ENCODE data around the gene NUCB2. TPM values are rescaled to one million over a fixed set of nuclear protein-coding genes. Genes with fewer than 3 reads are reported as not detected.
"Not testable (repeated sequence)": the region's sequence is repeated elsewhere in the genome, so short reads cannot be mapped to it uniquely, and the experiment has no call there.

The NUCB2 gene
- total RNA-seq, 1 experiment from 2014 or later = 72.7 TPM

DNA sequence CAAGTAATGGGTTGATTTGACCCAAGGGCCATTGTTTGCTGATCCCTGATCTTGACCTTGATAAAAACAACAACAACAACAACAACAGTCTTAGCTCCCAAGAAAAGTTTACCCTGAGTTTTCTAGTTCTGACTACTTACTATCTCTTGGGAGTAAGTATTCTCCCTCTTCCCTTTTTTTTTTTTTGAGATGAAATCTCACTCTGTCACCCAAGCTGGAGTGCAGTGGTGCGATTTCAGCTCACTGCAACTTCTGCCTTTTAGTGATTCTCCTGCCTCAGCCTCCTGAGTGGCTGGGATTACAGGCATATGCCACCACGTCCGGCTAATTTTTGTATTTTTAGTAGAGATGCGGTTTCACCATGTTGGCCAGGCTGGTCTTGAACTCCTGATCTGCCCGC lies 8.0 kb upstream of the NUCB2 start:
- DNase-seq (ENCODE audit: extremely low read depth, low read depth) = not testable (repeated sequence)

DNA sequence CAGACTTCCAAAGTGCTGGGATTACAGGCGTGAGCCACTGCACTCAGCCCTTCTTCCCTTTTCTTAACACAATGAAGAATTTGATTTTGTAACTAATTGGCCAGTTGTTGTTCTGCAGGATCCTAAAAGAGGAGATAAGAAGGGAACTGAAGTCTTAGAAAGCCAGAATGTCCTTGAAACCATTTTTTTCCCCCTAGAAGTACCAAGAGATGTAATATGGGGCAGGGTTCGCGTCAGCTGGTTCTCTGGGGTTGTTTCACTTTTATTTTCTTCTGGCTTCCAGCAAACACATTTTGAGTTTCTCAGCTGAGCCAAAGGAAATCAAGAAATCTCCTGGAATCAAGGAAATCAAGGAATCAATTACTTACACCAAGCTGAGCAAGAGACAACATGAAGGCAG lies 7.6 kb upstream of the NUCB2 start:
- DNase-seq (ENCODE audit: extremely low read depth, low read depth) = no peak

DNA sequence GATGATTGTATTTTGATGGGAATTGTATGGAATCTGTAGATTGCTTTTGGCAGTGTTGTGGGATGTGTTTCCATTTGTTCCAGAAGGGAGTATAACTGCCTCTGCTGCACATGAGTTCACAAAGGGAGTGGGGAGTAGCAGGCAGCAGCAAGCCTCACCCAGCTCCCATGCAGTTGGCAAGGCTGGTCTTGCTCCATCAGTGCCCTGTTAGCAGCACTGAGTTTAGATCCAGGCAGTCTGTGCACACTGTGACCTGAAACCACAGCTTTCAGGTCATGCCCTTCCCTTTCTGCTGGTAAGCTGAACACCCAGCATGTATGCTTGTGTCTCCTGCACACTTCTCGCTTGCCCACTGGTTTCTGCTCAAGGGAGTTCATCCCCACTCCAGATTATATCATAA lies 3.7 kb upstream of the NUCB2 start:
- no peak for DNase-seq (ENCODE audit: extremely low read depth, low read depth)

DNA sequence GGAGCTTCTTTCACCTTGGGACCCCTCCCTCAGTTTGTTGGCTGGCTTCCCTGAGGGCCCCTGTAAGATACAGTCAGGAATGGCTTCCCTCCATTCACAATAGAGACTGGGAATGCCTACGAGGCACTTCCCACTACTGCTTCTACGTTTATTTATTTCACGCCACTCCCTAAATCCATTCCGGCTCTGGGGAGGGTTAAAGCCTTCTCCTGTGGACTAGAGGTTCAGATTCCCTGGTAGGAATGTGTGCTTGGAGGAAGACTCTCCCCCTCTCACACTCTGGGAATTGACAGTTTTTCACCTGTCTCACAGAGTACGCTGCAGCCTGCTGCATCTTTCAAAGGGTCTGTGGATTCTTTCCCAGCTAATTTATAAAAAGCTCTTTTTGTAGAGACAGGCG lies 3.3 kb upstream of the NUCB2 start:
- DNase-seq (ENCODE audit: extremely low read depth, low read depth) = no peak

DNA sequence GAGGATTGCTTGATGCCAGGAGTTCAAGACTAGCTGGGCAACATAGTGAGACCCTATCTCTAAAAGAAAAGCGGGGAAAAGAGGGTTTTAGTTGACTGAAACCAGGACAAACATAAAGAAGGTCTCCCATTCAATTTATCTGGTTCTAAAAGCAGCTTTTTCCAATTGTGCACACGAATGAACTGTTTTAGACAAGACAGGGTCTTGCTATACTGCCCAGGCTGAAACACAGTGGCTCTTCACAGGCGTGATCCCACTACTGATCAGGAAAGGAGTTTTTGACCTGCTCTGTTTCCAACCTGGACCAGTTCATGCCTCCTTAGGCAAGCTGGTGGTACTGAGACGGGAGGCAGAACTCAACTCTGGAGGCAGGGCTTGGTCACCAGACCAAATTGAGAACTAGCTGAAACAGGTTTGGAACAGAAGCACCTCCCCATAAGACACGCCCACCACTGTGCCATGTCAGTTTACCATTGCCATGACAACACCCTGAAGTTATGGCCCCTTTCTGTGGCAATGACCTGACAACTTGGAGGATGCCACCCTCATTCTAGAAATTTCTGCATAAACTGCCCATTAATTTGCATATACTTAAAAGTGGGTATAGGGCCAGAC lies 2.8 kb upstream of the NUCB2 start:
- DNase-seq (ENCODE audit: extremely low read depth, low read depth) = no peak

DNA sequence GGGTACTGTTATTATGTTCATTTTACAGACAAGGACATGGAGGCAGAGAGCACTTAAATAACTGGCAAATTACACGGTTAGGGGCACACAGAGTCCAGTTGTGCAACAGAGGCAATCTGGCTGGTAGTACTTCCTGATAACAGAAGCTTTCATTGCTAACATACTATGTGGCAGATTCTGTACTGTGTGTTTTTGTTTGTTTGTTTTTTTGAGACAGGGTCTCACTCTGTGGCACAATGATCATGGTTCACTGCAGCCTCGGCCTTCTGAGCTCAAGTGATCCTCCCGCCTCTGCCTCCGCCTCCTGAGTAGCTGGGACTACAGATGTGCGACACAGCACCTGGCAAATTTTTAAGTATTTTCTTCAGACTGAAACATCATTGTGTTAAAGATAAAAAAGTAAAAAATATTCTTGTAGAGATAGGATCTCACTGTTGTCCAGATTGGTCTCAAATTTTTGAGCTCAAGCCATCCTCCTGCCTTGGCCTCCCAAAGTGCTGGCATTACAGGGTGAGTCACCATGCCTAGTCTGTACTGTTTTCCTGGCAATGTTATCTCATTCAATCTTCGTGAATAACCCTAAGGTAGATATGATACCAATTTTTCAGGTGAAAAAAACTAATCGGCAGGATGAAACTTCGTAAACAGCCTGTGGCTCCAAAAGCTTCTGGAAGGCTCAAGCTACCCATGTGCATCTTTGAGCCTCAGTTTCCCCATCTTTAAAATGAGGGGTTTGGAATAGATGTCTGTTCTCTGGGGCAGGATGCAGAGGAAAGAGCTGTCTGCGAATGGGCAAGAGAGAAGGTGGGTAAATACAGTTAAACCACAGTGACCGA lies 921 bp upstream of the NUCB2 start:
- no peak for DNase-seq (ENCODE audit: extremely low read depth, low read depth)

DNA sequence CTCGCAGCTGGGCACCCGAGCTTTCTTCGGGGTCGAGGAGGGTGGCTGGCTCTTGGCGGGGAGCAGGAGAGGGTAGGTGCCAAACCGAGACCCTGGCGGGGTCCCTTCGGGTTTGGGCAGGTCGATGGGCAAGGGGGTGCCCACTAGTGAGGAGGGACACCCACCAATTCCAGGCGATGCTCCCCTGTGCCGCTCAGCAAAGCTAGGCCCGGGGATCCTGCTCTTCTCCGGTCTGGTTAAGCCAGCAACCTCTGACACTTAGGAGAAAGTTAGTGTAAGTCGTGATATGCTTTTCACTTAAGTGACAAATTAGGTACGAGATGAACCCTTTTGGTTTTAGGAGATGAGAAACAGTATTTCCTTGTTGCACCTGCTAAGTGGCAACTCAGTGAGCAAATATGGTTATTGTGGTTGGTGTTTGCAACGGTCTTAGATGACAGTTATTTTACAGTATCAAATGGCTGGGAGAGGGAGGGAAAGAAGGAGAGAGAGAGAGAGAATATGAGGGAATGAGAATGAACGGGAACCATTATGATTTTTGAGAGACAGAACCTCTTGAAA lies 565 bp downstream of the NUCB2 start:
- no peak for DNase-seq (ENCODE audit: extremely low read depth, low read depth)

DNA sequence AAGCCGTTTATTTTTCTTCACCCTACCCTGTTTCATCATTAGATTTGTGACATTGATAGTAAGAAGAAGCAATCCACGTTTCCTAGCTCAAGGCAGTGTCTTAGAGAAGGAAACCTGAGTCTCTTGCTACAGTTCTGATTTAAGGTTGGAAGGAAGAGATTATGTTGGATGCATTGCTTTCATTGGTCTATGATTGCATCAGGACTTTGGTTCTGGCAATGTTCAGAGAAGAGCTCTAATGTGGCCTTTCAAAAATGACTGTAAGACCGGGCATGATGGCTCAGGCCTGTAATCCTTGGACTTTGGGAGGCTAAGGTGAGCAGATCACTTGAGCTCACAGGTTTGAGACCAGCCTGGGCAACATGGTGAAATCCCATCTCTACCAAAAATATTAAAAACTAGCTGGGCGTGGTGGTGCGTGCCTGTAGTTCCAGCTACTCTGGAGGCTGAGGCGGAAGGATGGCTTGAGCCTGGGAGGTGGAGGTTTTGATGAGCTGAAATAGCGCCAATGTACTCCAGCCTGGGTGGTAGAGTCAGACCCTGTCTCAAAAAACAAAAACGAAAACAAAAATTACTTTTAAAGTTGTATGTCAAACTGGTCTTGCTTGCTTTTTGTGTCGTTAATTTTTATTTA lies 4.1 kb downstream of the NUCB2 start:
- no peak for DNase-seq (ENCODE audit: extremely low read depth, low read depth)

DNA sequence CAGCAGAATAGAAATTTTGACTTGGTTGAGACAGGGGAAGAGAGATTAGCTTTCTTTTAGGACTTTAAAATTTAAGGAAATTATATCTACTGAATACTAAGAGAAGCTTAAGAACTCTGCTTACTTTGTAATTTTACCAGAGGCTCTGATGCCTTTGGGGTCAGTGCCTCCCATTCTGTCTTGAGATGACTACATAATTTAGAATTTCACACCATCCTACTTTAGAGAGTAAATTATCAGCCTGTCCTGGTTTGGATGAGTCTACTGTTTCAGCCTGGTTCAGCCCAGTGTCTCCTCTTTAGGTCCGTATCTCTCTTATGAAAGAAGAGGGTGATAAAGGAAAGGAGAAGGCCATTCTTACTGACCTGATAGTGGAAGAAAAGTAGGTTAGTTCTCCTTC lies 9.8 kb downstream of the NUCB2 start:
- DNase-seq (ENCODE audit: extremely low read depth, low read depth) = no peak

DNA sequence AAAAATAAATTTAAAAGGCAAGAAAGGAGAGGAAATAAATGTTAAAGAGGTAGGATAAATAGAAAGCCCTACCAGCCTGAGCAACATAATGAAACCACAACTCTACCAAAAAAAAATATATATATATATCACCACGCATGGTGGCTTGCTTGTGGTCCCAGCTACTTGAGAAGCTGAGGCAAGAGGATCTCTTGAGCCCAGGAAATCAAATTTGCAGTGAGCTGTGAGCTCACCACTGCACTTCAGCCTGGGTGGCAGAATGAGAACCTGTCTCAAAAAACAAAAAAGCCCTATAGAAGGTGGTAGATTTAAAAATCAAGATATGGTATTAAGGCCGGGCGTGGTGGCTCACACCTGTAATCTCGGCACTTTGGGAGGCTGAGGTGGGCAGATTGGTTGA lies 10.5 kb downstream of the NUCB2 start:
- no peak for DNase-seq (ENCODE audit: extremely low read depth, low read depth)

DNA sequence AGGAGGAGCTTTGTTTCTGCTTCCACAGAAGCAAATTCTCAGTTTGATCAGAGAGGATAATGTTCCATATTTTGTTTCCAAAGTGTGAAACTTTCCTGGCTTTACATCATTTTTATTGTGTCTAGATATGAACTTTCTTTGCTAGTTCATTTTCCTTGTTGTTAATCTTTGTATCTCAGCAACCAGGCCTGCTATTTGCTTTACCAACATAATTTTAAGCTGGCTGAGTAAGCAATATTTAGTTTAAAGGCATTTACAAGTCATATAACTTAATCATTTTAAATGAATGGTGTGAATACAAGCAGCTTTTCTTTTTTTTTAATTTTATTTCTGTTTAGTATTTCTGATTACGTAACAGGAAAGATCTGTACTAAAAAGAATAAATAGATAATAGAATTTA lies 15.2 kb downstream of the NUCB2 start:
- no peak for DNase-seq (ENCODE audit: extremely low read depth, low read depth)

DNA sequence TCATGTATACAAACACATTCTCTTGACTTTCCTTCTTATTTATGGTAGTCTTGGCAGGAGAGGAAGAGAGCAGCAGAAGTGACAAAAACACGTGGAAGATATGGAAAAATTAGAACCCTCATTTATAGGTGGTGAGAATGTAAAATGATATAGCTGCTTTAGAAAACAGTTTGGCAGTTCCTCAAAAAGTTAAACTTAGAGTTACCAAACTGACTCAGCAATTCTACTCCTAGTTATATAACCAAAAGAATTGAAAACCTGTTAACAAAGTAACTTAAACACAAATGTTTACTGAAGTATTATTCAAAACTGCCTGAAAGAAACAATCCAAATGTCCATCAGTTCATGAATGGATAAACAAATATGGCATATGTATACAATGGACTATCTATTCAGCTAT lies 16.8 kb downstream of the NUCB2 start:
- no peak for DNase-seq (ENCODE audit: extremely low read depth, low read depth)

DNA sequence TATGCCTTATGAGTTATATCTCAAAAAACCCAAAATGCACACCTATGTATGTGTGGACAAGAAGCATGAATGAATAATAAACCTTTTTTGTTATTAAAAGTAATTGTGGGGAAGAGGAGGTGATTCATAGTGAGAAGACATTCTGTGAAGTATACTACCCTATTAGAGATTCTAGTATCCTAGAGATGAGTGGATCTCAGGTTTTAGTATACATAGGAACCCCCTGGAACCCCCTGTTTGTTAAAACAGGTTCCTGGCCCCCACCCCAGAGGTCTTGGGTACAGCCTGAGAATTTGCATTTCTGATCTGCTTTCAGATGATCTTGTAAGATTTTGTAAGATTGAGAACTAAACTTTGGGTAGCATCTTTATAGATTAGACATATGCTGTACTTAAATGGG lies 17.5 kb downstream of the NUCB2 start:
- DNase-seq (ENCODE audit: extremely low read depth, low read depth) = no peak

DNA sequence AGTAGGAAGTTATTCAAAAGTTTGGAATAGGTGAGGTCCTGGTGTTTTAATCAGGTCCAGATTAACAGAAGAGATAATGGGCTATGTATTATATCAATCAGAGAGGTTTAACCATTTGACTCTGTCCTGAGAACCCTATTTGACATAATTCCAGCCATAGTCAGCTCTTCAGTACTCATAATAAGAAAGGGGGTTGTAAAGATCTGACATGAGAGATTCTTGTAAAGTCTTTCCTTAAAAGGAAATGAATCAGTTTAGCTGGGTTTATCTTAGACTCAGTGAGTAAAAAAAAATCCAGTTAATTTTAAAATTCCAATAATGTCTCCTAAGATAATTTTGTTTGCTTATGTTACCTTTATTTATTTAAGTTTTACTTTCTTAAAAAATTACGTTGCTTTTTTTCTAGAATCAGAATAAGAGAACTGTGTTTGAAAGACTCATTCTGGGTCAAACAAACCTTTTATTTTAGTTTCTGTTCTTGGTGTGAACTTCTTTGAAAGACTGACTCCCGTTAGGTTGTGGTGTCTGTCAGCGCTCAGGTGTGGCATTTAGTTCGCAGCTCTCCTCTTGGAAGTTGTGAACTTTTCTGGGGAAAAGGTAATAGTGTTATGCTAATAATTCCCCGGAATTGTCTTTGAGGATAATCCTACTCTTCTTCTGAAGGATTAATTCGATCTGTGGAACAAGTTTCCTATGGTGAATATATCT lies 20.5 kb downstream of the NUCB2 start:
- no peak for DNase-seq (ENCODE audit: extremely low read depth, low read depth)

DNA sequence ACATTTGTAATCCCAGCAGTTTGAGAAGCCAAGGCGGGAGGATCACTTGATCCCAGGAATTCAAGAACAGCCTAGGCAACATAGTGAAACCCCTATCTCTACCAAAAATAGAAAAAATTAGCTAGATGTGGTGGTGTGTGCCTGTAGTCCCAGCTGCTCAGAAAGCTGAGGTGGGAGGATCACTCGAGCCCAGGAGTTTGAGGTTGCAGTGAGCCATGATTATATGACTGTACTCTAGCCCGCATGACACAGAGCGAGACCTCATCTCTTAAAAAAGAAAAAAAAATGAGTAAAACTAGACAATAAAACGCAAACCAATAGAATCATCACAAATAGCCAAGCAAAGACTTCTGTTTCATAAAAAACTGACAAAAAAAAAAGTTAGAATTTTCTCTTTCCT lies 21.8 kb downstream of the NUCB2 start:
- no peak for DNase-seq (ENCODE audit: extremely low read depth, low read depth)

DNA sequence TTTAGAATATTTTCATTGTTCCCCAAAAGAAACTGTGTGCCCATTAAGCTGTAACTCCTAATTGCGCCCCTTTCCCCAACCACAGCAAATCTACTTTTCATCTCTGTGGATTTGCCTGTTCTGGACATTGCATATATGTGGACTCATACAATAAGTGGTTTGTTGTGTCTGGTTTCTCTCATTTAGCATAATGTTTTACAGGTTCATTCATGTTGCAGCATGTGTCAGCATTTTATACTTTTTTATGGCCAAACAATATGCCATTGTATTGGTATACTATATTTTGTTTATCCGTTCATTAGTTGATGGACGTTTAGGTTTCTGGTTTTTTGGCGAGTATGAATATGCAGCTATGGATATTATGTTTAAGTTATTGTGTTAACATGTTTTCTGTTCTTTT lies 23.8 kb downstream of the NUCB2 start:
- DNase-seq (ENCODE audit: extremely low read depth, low read depth) = no peak

DNA sequence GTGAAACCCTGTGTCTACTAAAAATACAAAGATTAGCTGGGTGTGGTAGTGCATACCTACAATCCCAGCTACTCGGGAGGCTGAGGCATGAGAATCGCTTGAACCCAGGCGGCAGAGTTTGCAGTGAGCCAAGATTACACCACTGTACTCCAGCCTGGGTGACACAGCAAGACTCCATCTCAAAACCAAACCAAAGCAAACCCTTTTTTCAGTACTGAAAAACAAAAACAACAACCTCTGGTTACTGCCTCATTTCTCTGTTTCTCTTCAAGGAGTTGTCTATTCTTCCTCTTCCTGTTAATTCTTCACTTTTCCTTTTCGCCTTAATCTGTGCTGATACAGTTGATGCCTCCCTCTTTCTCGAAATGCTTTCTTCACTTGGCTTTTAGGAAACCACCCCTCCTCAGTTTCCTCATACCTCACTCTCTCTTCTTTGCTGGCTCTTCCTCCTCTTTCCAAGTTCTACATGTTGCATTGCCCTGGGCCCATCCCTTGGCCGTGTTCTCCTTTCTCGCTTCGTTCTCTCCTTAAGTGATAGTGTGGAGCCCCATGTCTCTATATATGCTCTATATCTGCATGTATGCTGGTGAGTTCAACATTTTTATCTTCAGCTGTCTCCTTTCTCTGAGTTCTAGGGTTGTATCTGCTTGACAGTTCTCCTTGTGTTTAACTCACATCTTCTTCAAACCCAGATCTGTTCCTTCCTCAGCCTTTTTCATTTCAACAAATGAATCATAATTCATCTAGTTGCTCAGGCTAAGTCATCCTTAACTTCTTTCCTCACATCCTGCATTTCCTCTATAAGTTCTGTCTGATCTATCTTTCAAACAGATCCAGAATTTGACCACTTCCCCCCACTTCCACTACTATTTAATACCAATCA lies 37.1 kb downstream of the NUCB2 start:
- DNase-seq (ENCODE audit: extremely low read depth, low read depth) = no peak

DNA sequence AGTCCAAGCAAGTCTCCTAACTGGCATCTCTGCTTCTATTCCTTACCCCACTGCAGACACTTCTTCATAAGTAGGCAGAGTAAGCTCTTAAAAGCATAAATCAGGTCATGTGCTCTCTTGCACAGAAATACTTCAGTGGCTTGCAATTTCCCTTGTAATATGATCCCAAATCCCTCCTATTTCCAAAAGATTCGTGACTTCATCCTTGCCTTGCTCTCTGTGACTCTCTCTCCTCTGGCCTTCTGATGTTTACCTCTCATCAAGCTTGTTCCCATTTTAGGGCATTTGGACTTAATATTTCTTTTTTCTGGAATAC lies 37.7 kb downstream of the NUCB2 start:
- no peak for DNase-seq (ENCODE audit: extremely low read depth, low read depth)

DNA sequence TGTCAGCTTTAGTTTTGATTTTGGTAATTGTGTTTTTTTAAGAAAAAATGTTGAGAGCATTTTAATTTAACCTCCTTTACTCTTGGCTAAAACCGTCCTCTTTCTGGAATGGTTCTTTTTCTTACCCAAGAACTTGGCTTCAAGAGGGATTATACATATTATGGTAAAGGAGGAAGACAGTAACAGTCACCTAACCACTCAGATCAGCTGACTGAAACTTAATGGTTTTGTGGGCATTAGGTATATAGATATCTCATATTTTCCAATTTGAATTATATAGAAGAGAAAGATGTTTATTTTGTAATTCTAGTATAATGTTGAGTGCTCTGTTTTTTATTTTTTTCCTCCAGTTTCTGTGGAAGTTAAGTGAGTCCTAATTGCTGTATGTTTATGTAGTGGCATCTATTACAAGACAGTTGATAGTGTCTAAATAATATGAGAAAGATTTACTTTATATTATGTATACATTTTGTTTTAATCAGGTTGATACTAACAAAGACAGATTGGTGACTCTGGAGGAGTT lies 38.4 kb downstream of the NUCB2 start:
- no peak for DNase-seq (ENCODE audit: extremely low read depth, low read depth)

DNA sequence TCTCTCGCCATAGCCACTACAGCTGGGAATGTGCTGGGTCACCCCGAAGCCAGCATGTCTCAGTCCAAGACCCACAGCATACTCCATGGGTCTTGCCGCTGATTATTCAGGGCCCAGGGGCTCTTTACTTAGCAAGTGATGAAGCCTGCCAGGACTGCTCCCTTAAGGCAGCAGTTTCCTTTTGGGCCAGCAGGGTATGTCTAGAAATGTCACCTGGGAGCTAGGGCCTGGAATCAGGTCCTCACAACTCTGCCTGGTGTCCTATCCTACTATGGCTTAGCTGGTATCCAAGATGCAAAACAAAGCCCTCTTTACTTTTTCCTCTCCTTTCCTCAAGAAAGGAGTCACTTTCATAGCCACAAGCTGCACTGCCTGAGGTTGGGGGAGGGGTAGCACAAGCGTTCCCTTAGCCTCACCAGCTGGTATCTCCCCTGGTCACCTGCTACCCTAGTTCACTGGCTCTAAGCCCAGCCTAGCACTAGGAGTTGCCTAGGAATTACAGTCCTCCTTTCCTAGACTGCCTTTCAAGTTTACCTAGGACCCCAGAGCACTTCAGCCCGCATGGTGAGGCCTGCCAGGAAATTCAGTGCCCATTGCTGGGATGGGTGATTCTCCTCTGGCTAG lies 52.4 kb downstream of the NUCB2 start:
- no peak for DNase-seq (ENCODE audit: extremely low read depth, low read depth)
